HG03565 (cell line): ENCODE data around the gene KIF2B.
"Not testable (repeated sequence)": the region's sequence is repeated elsewhere in the genome, so short reads cannot be mapped to it uniquely, and the experiment has no call there.

Source experiments
- ATAC-seq: cut with Tn5 transposase; IDR thresholded peaks from one replicate; pipeline ENCODE4 v1.9.1; 2021; ENCODE audit warnings: mild to moderate bottlenecking, moderate library complexity; ENCODE audit not compliant: unreplicated experiment

Gene KIF2B, protein sequence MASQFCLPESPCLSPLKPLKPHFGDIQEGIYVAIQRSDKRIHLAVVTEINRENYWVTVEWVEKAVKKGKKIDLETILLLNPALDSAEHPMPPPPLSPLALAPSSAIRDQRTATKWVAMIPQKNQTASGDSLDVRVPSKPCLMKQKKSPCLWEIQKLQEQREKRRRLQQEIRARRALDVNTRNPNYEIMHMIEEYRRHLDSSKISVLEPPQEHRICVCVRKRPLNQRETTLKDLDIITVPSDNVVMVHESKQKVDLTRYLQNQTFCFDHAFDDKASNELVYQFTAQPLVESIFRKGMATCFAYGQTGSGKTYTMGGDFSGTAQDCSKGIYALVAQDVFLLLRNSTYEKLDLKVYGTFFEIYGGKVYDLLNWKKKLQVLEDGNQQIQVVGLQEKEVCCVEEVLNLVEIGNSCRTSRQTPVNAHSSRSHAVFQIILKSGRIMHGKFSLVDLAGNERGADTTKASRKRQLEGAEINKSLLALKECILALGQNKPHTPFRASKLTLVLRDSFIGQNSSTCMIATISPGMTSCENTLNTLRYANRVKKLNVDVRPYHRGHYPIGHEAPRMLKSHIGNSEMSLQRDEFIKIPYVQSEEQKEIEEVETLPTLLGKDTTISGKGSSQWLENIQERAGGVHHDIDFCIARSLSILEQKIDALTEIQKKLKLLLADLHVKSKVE

DNA sequence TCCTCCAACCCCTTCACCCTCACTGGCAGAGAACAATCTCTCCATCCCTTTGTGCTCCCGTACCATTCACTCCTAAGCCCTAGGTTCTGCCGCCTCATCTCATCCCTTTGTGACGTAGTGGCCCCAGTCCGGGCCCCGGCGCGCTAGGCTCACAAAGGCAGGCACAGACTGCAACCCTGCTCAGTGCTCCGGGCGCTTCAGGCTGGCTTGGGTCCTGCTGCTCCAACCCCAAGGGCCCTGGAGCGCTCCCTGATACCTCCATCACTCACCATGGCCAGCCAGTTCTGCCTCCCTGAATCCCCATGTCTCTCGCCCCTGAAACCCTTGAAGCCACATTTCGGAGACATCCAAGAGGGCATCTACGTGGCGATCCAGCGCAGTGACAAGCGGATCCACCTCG, at the start of gene KIF2B:
Gene KIF2B (plus strand): TSS at position 164 of the 400 bp plus-strand sequence. CDS start 107 bp downstream, at position 271.
- ATAC-seq: no peak

DNA sequence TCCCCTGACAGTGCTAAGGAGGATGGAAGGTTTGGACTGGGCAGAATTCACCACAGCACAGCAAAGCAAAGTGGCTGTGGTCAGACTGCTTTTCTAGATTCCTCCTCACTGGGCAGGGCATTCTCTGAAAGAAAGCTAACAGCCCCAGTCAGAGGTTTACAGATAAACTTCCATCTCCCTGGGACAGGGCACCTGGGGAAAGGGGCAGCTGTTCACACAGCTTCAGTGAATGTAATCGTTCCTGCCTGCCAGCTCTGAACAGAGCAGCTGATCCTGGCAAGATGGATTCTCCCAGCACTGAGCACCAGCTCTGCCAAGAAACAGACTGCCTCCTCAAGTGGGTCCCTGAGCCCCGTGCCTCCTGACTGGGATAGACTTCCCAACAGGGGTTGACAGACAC, 42.4 kb upstream of the KIF2B start:
- no peak for ATAC-seq

DNA sequence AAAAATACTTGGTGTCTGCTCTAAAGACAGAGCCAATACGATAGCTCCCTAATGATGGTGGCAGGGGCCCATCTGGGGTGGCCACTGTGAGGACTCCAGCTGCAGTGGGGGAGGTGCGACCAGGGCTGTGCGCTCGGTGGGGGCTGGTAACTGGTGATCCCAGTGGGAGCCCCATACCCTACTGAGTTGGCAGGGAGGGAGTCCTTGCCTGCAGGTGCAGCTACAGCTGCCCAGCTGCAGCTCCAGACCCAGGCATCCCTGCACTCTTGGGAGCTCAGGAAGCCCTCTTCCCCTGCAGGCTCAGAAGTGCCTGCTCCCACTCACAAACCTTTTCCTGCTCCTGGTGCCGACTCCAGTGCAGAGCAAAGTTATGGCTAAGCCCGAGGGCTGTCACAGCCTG, 31.2 kb upstream of the KIF2B start:
- ATAC-seq: no peak

DNA sequence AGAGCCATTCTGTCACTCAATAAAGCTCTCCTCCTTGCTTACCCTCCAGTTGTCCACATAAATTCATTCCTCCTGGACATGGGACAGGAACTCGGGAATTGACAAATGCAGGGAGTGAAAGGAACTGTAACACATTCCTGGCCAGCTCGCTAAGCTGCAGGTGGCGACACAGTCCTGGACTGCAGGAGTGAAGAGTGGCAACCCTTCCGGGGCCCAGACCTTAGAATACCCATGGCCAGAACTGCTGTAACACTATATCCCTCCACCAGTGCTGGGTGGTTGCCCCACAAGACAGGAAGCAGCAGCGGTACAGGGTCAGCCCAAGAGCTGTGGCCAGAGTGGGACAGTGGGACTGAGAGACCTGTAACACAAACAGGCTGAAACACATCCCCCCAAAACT, 30.3 kb upstream of the KIF2B start:
- no peak for ATAC-seq

DNA sequence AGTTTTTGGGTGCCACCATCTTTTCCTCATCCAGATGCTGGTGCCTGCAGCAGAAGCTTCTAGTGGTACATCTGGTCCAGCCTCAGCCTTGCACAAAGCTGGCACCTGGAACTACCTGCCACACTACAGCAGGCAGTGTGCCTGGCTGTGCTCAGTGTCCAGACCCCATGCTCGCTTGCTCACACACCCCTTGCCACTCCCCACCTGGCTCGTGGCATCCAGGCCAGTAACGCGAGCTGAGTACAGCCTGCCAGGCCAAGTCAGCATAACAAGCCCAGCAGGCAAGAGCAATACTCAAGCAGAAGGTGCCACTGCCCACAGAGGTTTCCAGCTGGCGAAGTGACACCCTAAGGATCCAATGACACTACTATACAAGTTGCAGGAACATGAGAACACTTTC, 29.7 kb upstream of the KIF2B start:
- ATAC-seq: no peak

DNA sequence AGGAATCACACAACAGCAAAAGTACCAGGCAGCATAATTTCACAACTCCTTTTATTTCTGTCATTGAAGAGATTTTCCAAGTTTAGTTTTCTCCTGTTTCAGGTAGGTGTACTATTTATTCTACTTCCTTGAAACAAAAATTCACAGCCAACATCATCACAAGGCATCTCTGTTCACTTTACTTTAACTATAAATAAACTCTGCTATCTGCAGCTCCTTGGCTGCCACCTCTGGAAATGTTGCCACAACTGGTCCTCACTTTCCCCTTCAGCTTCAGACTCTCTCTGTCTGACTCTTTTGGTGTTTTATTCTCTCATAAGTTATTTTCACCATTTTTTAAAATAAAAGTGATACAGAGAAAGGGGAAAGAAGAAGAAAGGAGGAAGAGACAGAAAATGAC, 27.9 kb upstream of the KIF2B start:
- no peak for ATAC-seq

DNA sequence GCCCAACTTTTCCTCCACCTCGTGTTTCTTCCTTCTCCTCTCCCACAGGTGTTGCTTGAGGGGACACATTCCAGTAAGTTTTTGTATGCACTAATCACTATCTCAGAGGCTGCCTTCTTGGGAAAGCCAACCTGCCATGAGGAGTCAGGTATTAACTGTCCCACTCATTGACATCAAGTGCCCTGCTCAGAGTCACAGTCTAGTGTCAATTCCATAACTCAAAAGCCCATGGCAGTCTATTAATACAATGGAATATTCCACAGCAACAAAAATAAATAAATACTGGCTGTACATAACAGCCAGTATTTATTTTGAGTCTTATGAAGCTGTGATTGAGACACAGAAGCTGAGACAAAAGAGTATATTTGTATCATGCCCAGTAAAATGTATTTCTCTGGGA, 26.1 kb upstream of the KIF2B start:
- ATAC-seq: no peak

DNA sequence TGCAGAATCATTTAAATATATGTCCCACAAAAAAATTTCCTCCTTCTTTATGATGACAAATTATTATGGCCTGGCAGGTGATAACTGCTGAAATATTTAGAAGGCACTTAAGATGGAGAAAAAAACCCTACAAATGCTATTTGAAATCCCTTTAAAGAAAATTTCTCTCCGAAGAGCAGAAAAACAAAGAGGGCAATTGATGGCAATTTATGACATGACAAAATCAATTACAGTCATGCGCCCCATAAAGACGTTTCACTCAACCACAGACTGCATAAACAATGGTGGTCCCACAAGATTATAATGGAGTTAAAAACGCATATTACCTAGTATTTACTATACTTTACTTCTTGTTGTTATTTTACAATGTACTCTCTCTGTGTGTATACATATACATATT, 25.2 kb upstream of the KIF2B start:
- no peak for ATAC-seq

DNA sequence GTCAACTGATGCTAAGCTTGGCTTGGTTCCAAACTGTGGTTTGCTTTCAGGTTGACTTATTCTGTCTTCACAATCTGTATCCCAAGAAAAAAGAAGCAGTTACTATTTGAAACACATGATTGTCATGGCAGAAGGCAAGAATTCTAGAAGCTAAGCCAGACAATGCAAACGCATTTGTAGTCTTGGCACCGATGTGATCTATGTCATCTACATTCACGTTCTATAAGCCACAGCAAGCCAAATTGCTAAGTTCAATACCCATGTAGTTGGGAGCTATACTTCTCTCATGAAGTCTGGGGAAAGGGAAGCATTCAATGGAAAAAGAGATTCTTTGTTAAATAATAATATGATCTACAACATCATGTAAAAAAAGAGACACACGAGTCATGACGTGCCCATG, 18.3 kb upstream of the KIF2B start:
- no peak for ATAC-seq

DNA sequence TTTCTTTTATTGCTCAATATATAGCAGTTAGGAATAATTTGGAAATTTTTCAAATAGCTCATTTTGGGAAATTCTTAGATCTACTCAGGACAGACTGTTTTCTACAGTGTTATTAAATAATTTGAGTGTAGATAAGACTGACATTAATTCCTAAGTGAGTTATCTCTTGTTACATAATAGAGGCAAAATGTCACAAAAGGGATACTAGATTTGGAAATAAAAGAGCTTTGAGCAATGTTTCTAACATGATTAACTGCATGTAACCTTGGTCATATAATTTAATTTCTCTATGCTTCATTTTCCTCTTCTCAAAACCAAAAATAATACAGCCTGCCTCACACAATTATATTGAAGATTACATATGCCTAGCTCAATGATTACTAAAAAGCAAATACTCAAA, 16.3 kb upstream of the KIF2B start:
- ATAC-seq: no peak

DNA sequence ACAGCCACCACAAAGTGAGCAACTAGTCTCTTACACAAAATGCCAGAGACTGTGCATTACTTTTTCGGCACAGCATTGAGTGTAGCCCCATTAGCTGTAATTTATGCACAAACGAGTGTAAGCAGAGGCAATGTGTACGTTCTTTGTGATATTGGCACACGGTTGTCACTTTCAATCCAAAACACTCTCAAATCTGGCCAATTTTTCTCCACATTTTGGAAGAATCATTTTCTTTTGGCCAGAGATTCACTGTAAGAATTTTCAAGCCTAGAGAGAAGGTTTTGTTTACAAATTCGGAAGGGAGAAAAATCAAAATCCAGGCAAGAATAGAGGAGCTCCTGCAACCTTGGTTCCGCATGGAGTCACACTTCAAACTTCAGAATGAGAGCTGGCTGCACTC, 15.4 kb upstream of the KIF2B start:
- ATAC-seq: no peak

DNA sequence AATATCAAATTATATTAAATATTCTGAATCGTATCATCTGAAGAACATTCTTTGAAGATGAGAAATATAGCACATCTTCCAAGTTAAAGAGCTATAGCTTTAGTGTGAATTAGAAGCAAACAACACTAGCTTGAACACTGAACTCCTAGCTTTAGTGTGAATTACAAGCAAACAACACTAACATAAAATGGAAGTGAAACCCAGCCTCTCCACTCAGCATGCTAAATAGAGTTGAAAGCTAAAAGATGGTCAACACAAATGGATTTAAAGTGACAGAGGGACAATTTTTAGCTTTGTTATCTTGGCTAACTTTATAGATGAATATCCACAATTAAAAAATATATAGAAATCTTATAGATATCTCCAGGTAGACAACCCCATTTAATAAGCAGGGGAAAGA, 4.5 kb upstream of the KIF2B start:
- no peak for ATAC-seq

DNA sequence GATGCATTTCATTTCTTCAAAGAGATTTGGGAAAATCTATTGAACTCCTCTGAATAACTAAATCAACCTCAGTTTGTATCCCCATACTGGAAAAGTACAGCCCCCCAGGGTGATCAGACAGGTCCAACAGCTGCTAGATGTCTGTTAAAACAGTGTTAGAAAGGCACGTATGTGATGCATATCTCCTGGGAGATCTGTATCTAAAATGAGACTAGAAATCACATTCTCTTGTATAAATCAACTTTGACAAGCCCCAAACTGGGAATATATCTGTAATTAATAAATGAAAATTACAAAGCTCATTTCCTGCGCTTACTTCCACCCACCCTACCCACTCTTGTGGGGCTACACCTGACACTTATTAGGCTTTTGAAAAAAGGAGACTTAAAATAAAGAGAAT, 3.8 kb upstream of the KIF2B start:
- no peak for ATAC-seq

DNA sequence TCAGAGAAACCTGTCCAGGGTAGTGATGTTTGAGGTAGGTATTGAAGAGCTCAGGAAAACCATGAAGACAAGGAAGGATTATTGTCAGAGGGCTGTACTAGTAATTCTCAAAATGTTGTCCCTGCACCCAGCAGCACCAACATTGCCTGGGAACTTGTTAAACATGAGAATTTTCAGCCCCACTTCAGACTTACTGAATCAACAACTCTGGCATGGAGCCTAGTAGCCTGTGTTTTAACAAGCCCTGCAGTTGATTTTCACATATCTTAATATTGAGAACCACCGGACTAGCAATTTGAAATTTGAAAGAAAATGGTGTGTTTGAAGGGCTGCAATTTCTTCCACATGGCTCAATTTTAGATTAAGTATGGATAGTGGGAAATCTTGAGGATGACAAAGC, 2.8 kb upstream of the KIF2B start:
- no peak for ATAC-seq

DNA sequence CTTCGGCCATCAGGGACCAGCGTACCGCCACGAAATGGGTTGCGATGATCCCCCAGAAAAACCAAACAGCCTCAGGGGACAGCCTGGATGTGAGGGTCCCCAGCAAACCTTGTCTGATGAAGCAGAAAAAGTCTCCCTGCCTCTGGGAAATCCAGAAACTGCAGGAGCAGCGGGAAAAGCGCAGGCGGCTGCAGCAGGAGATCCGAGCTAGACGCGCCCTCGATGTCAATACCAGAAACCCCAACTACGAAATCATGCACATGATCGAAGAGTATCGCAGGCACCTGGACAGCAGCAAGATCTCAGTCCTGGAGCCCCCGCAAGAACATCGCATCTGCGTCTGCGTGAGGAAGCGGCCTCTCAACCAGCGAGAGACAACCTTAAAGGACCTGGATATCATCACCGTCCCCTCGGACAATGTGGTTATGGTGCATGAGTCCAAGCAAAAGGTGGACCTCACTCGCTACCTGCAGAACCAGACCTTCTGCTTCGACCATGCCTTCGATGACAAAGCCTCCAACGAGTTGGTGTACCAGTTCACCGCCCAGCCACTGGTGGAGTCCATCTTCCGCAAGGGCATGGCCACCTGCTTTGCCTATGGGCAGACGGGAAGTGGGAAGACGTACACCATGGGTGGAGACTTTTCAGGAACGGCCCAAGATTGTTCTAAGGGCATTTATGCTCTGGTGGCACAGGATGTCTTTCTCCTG, 769 bp downstream of the KIF2B start:
- no peak for ATAC-seq

DNA sequence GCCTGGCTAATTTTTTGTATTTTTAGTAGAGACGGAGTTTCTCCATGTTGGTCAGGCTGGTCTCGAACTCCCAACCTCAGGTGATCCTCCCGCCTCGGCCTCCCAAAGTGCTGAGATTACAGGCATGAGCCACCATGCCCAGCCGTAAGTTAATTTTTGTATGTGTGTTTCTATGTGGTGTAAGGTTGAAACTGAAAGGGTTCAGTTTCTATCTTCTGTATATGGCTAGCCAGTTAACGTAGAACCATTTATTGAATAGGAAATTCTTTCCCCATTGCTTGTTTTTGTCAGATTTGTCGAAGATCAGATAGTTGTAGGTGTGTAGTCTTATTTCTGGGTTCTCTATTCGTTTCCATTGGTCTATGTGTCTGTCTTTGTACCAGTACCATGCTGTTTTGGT, 12.0 kb downstream of the KIF2B start:
- ATAC-seq: not testable (repeated sequence)

DNA sequence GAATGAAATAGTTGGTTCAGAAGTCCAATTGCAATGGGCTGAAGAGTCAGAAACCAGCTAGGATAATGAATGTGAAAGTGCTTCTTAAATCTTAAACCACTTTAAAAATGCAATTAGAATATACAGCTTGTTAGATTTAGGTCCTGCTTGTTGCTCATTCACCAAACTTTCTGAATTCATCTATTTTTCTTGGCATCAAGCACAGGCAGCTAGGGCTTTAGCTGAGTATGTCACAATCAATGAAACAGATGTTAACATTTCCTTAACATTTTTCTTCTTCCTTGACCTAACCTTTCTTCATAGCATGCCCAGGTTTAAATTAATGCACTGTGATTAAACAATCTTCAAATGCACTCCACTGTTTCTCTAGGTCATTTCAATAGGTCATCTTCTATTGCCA, 14.4 kb downstream of the KIF2B start:
- ATAC-seq: no peak

DNA sequence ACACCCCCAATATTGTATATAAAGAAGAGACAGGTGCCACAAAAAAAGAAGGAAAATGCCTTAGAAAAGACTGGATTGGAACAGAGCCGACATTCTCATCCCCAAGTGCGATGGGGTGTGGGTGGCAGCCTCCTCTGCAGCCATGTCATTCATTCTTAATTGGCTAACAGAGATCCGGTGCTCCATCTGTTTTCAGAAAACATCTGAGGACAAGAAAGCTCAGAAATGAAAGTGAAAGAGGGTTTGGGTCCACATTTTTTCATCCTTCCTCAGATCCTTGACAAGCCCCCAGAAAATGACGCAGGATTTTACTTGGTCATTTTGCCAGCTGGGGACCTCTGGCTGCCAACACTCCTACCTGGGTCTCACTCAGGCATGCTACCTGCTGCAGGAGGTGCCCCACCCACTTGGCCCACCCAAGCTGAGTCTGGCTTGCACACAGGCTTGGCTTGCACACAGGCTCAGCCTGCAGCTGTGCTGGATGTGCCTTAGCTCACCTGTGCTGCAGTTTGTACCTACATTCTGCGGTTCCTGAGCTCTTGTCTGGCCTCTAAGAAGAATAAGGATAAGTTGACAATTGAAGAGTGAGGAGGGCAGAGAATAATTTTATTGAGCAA, 21.9 kb downstream of the KIF2B start:
- ATAC-seq: no peak

DNA sequence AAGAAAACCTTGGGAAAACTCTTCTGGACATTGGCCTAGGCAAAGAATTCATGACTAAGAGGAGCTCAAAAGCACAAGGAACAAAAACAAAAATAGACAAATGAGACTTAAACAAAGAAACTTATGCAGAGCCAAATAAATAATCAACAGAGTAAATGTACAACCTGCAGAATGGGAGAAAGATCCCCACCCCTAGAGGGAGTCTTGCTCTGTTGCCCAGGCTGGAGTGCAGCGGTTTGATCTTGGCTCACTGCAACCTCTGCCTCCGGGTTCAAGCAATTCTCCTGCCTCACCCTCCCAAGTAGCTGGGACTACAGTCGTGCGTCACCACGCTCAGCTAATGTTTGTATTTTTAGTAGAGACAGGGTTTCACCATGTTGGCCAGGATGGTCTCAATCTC, 48.4 kb downstream of the KIF2B start:
- not testable (repeated sequence) for ATAC-seq
